HG03064 (cell line): Measurements from ENCODE around the gene PLEKHG4B.

ENCODE experiments used
- ATAC-seq: cut with Tn5 transposase; IDR thresholded peaks from one replicate; pipeline ENCODE4 v1.9.1; 2021; ENCODE audit warnings: low read depth; ENCODE audit not compliant: unreplicated experiment

PLEKHG4B gene

GRCh38 chr5:73768-74502 lies 18.0 kb upstream of the PLEKHG4B start:
- ATAC-seq, result no peak

- no peak for ATAC-seq
These were observed 17.4 kb upstream of the PLEKHG4B start for GRCh38 chr5:74503-75109.

DNA sequence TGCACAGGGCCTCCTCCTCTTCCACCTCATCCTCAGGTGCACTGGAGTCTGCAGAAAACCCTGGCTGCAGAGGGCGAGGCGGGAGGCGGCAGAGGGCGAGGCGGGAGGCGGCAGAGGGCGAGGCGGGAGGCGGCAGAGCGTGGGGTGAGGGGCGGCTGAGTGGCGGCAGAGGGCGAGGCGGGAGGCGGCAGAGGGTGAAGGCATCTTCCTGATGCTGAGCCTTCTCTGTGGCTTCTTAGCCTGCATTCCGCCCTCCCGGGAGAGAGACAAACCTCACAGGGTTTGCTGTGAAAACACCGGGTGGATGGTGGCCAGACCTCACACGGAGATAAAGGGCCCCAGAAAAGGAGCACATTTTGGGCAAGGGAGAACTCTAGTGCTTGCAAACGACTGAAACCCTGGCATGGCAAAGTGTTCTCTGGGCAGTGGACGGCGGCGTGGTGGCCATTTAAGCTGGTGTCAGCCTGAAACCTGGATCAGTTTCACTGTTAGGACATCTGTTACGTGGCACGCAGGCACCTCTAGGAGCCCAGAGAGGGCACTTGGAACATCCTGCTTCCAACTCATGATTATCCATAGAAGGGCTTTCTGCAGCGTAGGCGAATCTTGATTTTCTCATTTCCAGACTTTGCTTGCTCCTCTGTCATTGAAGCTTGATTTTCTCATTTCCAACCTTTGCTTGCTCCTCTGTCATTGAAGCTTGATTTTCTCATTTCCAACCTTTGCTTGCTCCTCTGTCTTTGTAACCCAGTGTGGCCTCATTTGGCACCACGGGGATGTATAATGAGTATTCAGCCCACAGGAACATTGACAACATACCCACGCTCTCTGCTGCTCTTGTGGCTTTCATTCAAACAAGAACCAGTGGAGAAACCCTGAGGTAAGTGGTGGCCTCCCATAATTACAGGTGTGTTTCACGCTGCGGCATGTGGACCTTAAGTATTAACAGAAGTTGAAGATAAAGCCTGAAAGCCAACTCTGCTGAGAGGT lies 16.3 kb upstream of the PLEKHG4B start:
- no peak for ATAC-seq

GRCh38 chr5:76358-77169 lies 15.4 kb upstream of the PLEKHG4B start:
- ATAC-seq, result no peak

DNA sequence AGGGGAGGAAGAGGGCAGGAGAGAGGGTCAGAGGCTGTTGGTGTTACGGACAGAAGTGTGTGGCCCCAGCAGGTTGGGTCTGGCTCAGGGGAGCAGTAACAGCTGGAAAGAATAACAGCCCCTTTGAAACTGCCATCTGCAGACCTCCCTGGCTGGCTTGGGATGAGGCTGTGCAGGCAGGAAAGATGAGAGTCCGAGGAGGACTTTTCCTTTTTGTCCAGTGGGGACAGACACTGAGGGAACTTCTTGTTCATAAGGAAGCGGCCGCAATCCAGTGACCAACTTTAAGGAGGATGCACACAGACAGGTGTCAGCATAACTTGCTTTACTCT lies 14.8 kb upstream of the PLEKHG4B start:
- no peak for ATAC-seq

DNA sequence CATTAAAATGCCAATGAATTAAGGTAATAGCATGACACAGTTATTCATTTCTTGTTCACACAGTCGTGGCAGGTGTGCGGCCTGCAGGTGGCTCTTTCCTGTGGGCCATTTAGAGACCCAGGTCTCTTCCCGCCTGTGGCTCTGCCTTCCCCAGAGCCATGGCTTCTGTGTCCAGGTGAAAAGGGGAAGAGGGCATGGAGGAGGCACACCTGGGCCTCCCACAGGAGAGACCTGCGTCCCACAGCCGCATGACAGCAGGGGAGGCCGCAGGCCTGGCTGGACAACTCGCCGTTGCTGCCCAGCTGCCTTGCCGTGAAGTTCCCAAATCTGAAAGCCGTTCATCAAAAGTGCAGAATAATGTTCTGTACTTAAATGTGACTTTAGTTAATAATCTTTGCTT lies 14.4 kb upstream of the PLEKHG4B start:
- no peak for ATAC-seq

DNA sequence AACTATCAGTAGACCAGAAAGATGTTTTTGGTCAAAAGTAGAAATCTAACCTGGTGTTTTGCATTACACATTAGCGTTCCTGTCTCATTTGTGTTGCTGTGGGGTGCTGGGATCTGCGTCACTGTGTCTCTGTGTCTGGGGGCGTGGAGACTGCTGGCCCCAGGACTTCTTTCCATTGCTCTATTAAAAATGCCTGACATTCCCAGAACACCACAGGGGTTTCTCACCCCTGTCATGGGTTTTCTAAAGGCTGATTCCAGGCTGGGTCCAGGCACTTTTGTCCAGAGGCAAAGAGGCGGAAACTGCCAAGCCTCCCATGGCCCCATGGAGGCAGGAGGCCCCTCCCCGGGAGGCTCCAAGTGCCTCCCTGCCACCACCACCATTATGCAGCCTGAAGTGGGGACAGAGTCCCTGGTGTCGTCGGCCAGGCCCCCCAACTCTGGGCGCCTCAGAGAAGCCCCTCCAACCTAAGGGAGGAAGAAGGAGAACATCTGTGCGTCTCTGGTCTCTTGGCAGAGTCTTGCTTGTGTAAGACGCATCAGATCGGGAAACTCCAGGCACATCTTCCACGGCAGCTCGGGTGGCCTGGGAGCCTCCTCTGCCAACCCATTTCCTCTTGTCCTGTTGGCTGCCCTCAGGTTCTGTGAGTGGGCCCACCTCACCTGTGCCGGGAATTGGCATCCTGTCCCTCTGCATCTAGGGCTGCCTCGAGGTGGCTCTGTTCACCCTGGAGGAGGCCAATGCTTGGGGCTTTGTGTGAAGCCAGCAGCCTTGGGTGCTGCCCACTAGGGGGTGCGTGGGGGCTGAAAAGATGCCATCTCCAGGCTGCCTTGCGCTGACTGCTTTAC lies 13.8 kb upstream of the PLEKHG4B start:
- ATAC-seq, result no peak

DNA sequence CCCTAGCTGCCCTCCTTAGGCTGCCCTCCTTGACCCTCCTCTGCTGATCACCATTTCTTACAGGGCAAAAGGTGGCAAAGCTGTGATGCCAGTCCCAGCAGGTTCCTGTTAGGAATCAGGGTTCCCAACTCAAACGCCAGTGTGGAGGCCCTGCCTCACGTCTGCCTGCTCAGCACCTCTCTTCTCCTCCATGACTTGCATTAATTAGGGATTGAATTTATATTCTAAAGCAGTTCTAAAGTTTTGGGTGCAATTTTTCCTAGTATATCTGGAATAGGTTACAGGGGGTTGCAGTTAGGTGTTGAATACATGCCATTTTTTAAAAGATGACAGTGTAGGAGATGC lies 13.2 kb upstream of the PLEKHG4B start:
- no peak for ATAC-seq

- no peak for ATAC-seq
These were observed 12.7 kb upstream of the PLEKHG4B start for GRCh38 chr5:79263-79662.

- no peak for ATAC-seq
These were observed 12.1 kb upstream of the PLEKHG4B start for GRCh38 chr5:79821-80220.

DNA sequence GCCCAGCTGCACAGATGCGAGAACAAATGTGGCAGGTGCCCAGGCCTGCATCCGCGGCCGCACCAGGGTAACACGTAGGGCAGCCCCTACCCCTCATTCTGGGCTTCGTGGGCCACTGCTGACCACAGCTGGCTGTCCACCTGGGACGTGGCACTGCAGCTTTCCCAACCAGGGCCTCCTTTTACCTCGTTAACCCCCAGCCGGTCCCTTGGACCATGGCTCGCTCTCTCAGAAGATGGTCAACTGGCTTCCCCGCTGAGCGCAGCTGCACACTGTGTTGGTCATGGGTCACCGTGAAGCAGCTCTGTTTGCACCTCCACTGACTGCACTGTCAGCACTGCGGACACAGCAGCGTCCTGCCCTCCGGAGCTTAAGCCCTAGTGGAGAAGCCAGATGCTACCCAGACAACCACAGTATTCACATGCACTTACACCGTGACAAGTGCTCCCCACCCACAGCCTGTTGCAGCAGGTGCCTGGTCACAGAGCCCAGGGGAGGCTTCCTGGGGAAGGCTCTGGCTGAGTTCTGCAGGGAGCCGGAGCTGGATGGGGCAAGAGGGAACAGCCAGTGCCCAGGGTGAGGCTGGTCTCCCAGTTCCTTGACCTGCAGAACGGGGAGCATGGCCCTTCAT lies 10.5 kb upstream of the PLEKHG4B start:
- no peak for ATAC-seq

GRCh38 chr5:82097-82496 lies 9.9 kb upstream of the PLEKHG4B start:
- no peak for ATAC-seq

GRCh38 chr5:82570-82969 lies 9.4 kb upstream of the PLEKHG4B start:
- no peak for ATAC-seq

DNA sequence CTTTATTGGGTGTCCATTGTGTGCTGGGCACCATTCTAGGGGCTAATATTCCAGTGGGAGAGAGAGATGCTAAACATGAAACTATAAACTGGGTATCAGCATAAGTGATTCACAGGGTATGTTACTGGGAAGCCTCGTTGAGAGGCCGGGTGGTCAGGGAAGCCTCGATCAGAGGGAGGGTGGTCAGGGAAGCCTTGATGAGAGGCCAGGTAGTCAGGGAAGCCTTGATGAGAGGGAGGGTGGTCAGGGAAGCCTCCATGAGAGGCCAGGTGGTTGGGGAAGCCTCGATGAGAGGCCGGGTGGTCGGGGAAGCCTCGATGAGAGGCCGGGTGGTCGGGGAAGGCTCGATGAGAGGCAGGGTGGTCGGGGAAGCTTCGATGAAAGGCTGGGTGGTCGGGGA lies 8.9 kb upstream of the PLEKHG4B start:
- ATAC-seq, result no peak

- ATAC-seq, result no peak
These were observed 6.5 kb upstream of the PLEKHG4B start for GRCh38 chr5:85334-85995.

- no peak for ATAC-seq
These were observed 2.4 kb upstream of the PLEKHG4B start for GRCh38 chr5:89337-90286.

GRCh38 chr5:90590-91547 lies 1.1 kb upstream of the PLEKHG4B start:
- ATAC-seq, result no peak
